NCI-H446 (cell line): ENCODE measurements around the gene TST.

Experiments
- DNase-seq, 2 experiments: peaks; one replicate each; lab custom pipeline; 2025; lab: John Stamatoyannopoulos, UW

The TST gene

DNA sequence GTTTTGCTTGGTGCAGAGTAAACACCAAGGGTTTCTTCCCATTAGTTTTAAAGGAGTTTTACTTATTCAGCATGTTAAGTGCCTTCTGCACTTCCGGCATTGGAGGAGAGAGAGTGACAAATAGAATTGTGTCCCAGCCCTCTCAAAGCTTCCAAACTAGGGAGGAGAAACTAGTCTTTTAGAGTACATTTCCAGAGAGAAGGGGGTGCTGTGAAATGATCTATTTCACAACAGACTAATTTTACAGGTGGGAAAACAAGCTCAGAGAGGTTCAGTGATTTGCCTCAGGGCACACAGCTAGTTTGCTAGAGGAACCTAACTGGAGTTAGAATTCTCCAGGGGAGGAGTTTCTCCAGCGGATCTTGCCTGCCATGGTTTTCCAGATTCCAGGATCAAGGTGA lies 12.9 kb upstream of the TST start:
- no peak for DNase-seq

DNA sequence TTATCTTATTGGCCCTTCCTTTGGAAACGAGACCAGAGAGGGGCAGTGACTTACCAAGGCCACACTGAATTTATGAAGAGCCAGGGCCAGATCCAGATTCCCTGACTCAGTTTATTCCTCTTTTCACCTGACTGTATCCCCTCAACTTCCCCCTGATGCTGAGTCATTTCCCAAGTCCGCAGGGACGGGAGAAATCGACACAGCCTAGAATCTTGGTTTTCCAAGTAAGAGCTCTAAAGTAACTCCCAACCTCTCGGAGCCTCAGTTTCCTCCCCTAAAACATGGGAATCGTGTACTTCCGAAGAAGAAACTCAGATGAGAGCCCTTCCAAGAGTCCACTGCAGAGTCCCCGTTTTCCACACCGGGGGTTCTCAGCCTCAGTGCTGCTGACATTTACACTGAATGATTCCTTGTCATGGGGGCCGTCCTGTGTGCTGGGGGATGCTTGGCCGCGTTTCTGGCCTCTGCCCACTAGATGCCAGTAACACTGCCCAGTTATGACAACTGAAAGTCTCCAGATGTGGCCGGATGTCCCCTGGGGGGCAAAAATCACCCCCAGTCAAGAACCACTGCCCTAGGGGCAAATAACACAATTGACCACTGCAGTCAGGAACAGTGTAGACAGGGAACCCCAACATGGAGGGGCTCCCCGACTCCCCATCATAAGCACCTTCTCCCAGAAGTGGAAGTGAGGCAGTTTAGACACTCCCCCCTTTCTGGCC lies 11.5 kb upstream of the TST start:
- no peak for DNase-seq

DNA sequence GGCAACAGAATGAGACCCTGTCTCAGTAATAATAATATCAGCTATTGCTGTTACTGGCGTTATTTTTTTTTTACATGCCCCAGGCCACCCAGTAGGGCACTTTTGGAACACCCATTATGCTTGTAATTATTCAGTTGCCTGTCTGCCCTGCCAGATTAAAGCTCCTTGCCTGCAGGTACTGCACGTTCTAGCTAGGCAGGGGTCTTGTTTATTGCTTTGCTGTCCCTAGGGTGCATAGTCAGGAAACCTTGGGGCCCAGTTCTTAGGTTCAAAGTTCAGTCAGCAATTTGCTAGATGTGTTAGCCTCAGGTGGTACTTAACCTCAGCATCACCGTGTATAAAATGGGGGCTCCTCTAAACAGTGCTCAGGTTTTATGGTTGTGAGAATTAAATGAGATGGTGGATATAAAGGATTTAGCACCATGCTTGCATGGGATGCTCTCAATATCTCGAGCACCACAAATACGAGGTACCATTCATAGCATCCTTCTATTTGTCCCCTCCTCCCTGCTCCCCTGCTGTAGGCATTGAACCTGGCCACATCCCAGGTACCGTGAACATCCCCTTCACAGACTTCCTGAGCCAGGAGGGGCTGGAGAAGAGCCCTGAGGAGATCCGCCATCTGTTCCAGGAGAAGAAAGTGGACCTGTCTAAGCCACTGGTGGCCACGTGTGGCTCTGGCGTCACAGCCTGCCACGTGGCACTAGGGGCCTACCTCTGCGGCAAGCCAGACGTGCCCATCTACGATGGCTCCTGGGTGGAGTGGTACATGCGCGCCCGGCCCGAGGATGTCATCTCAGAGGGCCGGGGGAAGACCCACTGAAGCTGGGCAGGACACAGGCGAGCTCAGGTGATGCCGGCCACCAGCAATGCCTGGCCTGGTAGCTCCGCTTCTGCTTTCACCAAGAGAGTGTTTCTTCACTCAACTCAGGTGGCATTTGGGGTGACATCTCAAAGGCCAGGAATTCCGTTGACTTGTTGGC lies 9.7 kb upstream of the TST start:
- DNase-seq, result no peak

DNA sequence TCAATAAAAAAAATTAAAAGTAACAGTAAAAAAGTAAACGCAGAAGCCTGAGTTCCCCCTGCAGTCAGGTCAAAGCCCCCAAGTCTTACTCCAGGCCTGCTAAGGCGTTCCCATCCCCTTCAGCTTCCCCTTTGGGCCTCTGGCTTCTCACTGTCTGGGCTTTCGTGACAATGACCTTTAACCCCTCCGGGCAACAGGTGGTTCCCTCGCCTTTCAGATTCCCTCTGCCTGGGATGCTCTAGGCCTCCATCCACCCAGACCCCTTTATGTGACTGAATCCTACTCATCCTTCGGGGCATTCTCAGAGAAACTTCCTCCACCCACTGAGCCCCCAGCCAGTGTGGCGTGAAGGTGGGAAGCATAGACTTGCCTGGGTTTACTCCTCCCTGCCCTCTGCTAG lies 8.3 kb upstream of the TST start:
- no peak for DNase-seq

DNA sequence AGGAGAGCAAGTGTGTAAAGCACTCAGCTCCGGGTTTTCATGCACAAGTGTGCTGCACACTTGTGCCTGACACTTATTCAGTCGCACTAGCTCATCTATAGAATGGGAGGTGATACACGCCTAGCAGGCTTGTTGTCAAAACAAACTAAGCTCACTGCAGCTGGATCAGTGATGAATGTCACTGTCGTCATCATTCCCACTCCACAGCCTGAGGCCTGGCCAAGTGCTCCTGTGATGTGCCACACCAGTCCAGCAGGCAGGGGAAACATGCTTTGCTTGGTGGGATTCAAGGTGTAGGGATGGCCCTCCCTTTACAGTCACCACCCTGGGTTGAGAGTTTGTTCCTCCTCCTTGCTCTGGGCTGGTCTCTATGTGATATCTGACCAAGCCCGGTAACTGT lies 7.1 kb upstream of the TST start:
- DNase-seq, result no peak

DNA sequence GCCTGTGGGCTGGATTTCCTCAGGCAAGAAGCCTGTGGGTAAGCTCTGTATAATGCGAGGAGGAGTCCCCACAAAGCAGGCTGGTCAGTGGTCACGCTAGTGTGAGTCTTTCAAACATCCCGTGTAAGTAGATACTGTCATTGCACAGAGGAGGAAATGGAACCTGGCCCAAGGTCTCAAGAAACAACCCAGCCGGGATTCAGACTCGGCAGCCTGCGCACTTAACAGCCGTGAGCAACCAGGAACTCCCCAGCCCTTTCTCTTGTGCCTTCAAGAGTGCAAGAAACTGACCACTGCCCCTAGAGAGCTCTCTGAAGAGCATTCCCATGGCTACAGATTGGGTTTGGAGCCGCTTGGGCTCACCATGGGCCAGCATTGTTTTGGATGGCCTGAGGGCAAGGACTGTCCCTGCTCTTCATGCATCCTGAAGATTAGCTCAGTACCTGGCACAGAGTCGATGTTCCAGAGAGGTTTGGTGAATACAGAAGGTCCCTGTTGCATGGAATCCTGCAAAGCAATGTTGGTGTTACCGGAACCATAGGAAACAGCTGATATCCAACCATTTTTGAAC lies 6.3 kb upstream of the TST start:
- no peak for DNase-seq

DNA sequence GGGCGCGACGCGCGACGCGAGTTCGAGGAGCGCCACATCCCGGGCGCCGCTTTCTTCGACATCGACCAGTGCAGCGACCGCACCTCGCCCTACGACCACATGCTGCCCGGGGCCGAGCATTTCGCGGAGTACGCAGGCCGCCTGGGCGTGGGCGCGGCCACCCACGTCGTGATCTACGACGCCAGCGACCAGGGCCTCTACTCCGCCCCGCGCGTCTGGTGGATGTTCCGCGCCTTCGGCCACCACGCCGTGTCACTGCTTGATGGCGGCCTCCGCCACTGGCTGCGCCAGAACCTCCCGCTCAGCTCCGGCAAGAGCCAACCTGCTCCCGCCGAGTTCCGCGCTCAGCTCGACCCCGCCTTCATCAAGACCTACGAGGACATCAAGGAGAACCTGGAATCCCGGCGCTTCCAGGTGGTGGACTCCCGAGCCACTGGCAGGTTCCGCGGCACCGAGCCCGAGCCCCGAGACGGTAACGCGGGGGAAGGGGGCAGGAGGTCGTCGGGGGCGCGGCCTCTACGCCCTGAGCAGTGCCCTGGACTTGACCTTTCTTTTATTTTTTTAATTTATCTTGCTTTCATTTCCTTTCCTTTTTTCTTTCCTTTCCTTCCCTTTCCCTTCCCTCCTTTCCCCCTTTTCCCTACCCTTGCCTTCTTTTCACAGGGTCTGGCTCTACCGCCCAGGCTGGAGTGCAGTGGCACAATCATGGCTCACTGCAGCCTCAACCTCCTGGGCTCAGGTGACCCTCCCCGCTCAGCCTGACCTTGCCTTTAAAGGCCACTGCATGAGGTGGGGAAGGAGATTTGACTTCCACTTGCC lies 5.3 kb upstream of the TST start:
- no peak for DNase-seq

DNA sequence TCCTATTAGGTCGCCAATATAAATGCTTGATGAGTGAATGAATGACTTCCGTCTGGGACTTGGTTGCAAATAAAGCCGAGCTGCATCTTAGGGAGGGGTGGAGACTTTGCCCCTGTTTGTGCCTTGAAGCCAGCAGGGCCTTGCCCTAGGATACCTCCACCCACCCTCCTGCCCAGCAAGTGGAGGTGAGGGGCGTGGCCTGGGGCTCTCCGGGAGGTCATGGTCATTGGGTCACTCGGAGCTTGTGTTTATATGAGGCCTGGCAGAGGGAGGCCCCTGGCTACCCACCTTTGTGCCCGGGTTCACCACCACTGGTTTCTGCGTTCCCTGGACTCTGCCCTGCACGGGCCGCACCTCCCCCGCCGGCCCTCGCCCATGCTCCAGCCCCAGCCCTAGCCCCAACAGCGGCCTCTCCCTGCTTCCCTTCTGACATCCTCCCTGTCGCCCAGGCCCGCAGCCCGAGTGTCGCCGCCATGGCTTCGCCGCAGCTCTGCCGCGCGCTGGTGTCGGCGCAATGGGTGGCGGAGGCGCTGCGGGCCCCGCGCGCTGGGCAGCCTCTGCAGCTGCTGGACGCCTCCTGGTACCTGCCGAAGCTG lies 4.6 kb upstream of the TST start:
- no peak for DNase-seq

DNA sequence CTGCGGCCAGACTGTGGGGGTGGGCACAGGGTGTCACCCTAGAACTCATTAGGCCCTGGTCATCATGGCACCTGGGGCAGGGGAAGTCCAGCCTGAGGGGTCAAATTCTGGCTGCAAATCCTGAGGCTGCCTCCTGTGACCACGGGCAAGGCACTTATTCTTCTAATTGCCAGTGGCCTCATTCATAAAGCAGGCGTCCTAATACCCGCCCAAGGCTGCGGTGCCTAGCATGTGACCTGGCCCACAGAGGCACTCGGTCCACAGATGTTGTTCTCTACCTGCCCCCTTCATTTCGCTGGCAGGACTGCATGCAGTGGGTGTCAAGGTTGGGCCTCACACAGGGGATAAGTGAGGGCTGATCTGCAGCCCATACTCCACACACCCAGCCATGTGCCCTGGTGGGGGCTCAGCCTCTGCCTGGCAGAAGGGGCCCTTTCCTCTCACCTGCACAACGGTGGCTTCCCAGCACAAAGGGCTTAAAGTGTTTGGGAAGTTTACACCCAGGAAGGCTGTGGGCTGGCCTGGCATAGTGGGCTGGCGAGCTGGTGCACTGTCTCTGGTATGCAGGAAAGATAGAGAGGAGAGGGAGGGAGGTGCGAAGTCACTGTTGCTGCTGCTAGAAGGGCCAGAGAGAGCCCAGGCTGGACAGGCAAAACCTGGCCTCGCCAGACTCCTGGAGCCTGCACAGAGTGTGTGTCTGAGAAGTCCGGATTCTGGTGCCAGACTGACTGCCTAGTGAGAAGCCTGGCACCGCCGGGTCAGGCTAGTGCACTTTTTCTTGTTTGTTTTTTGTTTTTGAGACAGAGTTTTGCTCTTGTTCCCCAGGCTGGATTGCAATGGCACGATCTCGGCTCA lies 3.5 kb upstream of the TST start:
- no peak for DNase-seq

DNA sequence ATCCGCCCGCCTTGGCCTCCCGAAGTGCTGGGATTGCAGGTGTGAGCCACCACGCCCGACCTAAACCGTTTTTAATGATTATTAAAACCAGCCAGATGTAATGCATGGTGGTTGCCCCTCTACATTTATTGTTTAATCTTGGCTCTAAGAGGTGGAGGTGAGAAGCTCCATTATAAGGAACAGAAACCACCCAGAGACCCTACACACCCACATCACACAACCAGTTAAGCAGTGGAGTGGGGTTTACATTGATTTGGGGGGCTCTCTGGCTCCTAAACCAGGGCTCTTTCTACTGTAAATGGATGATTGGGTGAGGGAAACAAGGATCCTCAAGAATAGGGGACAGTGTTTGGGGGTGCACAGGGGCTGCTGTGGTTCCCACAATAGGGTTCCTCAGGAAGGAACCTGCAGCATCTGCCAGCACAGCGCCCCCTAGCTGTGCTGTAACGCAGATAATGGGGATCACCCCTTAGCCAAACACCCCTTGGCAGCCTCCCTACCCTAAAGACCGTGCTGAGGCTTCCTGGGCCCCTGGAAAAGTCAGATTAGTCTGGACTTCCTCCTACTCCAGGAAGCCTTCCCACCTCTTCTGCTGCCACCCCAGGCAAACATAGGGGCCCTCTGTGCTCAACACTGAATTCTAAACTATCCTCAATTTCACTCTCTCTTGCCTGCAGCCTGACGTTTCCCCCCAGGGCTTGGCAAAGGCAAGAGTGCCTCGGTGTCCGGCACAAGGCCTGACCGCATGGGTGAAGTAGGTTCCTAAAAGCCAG lies 2.6 kb upstream of the TST start:
- DNase-seq, result no peak

DNA sequence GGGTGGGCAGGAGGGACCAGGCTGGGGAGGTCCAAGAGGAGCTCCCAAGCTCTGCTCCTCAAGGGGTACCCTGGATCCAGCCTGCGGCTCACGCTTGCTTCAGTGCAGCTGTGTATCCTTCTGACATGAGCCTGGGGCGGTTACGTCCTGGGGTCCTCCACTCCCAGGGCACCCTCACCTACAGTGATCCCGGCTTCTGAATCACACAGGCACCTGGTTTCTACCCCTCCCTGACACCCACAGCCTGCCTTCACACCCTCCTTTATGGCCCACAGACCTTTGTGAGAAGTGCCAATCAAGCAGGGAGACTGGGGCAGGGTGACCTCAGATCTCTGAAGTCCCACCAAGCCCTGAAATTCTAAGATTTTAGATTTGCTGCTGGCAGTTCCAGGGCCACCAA lies 1.8 kb upstream of the TST start:
- no peak for DNase-seq

DNA sequence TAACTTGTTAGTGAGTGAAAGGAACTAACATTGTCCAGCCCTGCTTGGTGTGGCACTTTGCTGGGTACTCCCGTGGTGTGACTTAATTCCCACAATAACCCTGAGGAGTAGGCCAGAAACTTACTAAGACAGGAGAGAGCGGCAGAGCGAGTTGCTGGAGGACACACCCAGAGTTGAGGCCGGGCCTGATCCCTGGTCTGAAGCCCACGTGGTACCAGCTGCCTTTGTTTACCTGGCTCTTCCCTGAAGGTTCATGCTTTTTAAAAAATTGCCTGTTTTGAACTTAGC lies 889 bp upstream of the TST start:
- peak in 1 of 2 experiments; percentile 11 for DNase-seq

DNA sequence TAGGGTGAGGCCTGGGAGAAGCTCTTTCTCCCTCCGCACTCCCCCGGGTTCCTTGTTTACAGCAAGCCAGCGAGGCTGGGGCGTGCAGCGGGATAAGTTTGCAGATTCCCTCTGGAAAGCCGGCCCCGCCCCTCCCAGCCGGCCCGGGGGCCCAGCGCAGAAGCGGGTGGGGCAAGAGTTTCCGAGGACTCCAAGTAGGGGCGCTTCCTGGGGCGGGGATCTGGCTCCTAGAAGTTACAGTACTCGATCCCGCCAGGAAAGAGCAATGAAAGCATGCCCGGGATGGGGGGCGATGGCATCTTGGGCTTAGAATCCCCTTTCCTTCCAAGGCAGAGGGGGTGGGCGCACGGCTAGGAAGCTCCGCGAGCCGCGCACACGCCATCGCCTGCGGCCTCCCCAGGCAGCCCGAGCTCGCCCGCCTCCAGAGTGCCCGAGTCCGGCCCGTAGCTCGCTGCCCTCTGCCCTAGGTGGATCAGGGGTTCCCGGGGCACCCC lies 385 bp downstream of the TST start:
- DNase-seq, result no peak

DNA sequence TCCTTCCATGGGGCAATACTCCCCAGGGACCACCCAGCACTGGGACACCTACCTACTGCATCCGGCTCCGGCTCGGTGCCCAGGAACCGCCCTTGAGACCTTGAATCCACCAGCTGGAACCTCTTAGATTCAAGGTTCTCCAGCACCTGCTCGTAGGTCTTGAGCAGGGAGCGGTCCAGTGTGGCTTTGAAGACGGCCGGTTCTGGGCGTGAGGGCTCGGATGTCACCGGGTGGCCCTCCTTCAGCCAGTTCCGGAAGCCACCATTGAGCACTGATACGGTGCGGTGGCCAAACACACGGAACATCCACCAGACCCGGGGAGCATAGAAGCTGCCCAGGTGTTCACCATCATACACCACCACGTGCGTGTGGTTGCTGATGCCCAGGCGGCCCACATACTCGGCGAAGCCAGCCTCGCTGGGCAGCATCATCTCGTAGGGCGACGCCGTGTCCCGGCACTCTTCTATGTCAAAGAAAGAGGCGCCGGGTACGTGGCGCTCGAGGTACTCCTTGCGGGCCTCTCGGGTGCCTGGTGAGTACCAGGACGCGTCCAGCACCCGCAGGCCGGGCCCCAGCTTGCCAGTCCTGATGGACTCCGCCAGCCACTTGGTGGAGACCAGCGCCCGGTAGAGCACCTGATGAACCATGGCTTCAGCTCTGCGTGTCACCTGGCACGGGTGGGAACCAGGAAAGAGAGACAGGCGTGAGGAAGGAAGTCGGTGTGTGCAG lies 997 bp downstream of the TST start:
- DNase-seq, result no peak

DNA sequence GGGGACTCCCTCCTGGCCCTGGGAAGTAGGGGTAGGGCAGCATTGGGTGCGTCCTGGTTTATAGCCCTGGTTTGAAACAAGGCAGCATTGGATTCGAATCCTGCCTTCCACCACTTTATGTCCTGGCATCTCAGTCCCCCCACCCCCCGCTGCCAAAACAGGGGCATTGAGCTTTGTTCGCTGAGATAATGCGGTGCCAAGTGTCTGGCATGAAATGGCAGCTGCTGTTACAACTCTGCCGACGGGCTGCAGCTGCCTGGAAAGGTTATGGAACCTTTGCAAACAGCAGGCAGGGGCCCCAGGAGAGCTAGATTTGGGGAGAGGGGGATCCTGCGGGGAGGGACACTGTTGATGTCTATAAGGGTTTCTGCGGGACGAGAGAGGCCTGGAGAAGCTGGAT lies 1.9 kb downstream of the TST start:
- no peak for DNase-seq

DNA sequence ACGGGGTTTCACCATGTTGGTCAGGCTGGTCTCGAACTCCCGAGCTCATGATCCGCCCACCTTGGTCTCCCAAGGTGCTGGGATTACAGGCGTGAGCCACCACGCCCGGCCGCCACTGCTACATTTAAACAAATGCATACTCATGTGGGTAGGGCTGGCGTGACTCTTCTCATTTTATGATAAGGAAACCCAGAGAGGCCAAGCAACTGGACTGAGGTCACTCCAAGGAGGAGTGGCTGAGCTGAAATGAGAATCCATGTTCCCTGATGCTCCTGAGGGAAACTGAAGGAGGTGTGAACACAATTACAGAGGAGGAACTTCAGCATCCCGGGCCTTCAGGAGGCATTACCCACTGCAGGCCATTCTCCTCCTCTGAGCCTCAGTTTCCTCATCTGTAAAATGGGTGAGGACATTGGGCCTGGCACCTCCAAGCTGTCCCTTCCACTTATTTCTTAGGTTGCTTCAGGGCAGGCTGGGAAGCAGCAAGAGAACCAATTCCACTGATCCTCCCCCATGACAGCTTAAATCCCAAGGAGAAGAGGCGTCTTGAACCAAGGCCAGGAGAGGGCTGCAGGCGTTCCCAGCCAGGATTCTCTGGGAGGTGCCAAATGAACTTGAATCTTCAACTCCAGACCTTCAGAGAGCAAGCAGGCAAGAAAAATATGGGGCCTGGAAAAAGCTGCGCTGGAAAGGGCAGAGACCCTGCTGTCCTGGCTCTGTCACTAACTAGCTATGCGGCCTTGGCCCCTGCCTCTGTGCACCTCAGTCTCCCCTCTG lies 2.9 kb downstream of the TST start:
- DNase-seq, result no peak

DNA sequence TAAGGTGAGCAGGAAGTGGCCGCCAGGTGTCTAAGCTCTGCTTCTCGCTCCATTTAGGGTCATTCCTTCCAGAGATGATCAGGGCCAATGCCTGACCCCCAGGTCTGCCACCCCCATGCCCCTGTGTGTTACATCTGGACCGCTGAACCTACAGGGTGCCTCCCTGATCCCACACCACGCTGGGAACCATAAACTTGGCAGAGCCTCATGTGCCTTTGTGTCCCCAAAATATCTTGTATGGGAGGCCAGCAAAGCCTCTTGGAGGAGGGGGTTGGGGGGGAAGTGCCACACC lies 3.7 kb downstream of the TST start:
- DNase-seq, result no peak

DNA sequence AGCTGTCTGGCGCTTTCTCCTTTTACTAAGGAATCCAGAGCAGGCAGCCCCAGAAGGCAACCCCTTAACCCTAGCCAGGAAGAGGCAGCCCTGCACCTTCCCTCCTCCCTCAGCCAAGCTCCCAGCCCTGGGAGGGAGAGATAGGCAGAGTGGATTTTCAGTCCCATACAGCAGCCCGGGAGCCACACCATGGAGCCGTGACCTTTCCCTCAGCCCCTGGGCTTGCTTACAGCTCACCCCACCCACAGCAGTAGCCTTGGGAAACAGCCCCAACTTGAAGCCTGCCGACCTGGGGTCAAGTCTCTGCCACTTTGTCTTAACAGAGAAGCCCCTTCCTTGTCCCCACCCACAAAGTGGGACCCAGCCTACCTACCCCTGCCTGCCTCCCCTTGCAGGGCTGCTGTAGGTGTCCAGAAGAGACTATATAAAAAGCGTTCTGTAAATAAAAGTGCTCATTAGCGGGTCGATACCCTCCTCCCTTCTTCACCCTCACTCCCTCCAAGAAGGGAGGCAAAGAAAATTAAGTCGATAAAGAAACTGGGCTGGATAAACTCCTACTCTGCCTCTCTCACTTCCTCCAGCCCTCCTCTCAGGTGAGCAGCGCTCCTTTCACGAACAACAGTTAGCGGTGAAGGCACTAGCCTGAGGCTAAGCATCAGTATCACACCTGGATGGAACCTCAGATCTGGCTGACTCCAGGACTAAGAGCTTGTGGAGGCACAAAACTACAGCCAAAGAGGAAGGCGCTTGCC lies 4.2 kb downstream of the TST start:
- no peak for DNase-seq
